HepG2 (cell line): ENCODE measurements around the gene RPS6KA5.

Source experiments
- RFX1 ChIP-seq: fragments of 450-650 bp; IDR thresholded peaks from 2 replicates; pipeline ENCODE4 v1.6.1; 2017
- TF ChIP-seq, protein P1 (sequence below): IDR thresholded peaks from 2 replicates; pipeline ENCODE4 v1.6.1; 2012; ENCODE audit warnings: low read length, improper control_type of control experiment

DNA sequence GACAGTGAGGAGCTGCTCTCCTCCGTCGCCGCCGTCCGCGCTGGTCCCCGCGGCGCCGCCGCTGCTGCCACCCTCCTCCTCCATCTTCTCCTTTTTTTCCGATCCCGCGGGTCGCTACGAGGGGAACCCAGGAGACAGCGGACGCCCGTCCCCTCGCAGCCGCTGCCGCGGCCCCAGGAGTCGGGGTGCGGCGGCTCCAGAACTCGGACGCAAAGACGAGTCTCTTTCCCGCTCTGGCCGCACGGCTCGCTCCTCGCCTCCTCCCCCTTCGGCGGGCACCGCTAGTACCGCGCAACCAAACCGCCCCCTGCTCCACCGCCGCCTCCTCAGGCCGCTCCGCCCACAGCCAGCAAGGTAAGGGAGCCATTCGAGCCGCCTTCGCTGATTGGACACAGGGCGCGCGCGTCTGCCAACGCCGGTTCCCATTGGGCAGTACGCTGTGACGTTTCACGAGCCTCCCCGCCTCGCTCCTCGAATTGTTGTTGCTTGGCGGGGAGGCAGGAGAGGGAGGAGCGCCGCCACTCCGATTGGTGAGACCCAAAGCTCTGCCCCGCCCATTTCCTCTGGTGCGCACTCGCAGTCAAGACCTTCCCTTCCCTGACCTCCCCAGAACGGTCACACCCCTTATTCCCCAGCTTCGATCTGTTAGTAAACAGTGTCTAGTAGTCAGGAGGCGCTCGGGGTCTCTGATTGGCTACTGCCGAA, at the start of gene RPS6KA5:
- TF ChIP-seq RFX1 = peak; percentile 88
- TF ChIP-seq, protein P1, sequence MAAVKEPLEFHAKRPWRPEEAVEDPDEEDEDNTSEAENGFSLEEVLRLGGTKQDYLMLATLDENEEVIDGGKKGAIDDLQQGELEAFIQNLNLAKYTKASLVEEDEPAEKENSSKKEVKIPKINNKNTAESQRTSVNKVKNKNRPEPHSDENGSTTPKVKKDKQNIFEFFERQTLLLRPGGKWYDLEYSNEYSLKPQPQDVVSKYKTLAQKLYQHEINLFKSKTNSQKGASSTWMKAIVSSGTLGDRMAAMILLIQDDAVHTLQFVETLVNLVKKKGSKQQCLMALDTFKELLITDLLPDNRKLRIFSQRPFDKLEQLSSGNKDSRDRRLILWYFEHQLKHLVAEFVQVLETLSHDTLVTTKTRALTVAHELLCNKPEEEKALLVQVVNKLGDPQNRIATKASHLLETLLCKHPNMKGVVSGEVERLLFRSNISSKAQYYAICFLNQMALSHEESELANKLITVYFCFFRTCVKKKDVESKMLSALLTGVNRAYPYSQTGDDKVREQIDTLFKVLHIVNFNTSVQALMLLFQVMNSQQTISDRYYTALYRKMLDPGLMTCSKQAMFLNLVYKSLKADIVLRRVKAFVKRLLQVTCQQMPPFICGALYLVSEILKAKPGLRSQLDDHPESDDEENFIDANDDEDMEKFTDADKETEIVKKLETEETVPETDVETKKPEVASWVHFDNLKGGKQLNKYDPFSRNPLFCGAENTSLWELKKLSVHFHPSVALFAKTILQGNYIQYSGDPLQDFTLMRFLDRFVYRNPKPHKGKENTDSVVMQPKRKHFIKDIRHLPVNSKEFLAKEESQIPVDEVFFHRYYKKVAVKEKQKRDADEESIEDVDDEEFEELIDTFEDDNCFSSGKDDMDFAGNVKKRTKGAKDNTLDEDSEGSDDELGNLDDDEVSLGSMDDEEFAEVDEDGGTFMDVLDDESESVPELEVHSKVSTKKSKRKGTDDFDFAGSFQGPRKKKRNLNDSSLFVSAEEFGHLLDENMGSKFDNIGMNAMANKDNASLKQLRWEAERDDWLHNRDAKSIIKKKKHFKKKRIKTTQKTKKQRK = no peak
